MCF 10A (cell line): ENCODE results near the gene NKX2-1. TPM values are rescaled to one million over a fixed set of nuclear protein-coding genes. Genes with fewer than 3 reads are reported as not detected.

Source experiments
- BruUV-seq: library from RNA; stranded (reverse); fragments of 400-500 nt; replicated peaks from 2 replicates; lab custom pipeline; 2021; lab: Mats Ljungman, UMichigan
- CTCF ChIA-PET: fragments of 300-600 bp; sonication (Branson Sonifier 250); formaldehyde crosslinking; extraction: SDS; loops from one replicate; lab custom pipeline; 2021; ENCODE audit warnings: antibody characterized with exemption, inconsistent platforms; lab: Yijun Ruan, JAX
- POLR2A ChIA-PET: fragments of 300-600, 350-650 bp; sonication (Branson Sonifier 250); formaldehyde crosslinking; extraction: SDS; loops from one replicate; lab custom pipeline; 2020; ENCODE audit warnings: antibody characterized with exemption, inconsistent platforms; lab: Yijun Ruan, JAX
- DNase-seq: peaks from one replicate; pipeline ENCODE4 v3.0.0-alpha.2; 2018; ENCODE audit not compliant: unreplicated experiment
- H3K27ac Mint-ChIP-seq: one replicate; pipeline ENCODE4 v1.8.0; 2022; ENCODE audit warnings: mild to moderate bottlenecking, low read depth, mixed read lengths; ENCODE audit not compliant: unreplicated experiment
- H3K27me3 Mint-ChIP-seq: one replicate; pipeline ENCODE4 v1.8.0; 2022; ENCODE audit warnings: mixed read lengths; ENCODE audit not compliant: insufficient read depth, unreplicated experiment
- H3K36me3 Mint-ChIP-seq: one replicate; pipeline ENCODE4 v1.8.0; 2022; ENCODE audit warnings: mild to moderate bottlenecking, moderate library complexity, mixed read lengths; ENCODE audit not compliant: insufficient read depth, unreplicated experiment
- H3K4me1 Mint-ChIP-seq: one replicate; pipeline ENCODE4 v1.8.0; 2022; ENCODE audit warnings: mixed read lengths; ENCODE audit not compliant: insufficient read depth, unreplicated experiment
- H3K4me3 Mint-ChIP-seq: one replicate; pipeline ENCODE4 v1.8.0; 2022; ENCODE audit warnings: mild to moderate bottlenecking, moderate library complexity, mixed read lengths; ENCODE audit not compliant: unreplicated experiment
- H3K9me3 Mint-ChIP-seq: one replicate; pipeline ENCODE4 v1.8.0; 2022; ENCODE audit warnings: mixed read lengths; ENCODE audit not compliant: unreplicated experiment
- CTCF ChIP-seq: fragments of 200-600 bp; IDR thresholded peaks from one replicate; pipeline ENCODE4 v1.8.0; 2022; ENCODE audit warnings: antibody characterized with exemption, mild to moderate bottlenecking; ENCODE audit not compliant: unreplicated experiment
- intact Hi-C: fragments of 100-400 bp; cut with micrococcal nuclease; formaldehyde crosslinking; loops from 2 replicates; pipeline ENCODE4 v1.14.1; 2022
- total RNA-seq: library from RNA; stranded (reverse); gene quantifications from 2 replicates; pipeline ENCODE4 v1.2.3, GENCODE V29; 2022

The NKX2-1 gene
- total RNA-seq, 1 experiment from 2014 or later = not detected

- no peak for TF ChIP-seq CTCF
- Mint-ChIP-seq H3K27me3 (peaks cover 58% of the 10 kb centered on the region), H3K4me3 (no peak overlapping the region), H3K9me3 (no peaks in the 10 kb centered on the region), H3K36me3 (no peaks in the 10 kb centered on the region), H3K27ac (no peak overlapping the region), H3K4me1 (no peaks in the 10 kb centered on the region)
- intact Hi-C loops = no loop called here
- DNase-seq = no peak
- CTCF ChIA-PET = interaction anchor here (0.6 kb wide), 1 partner anchor 487 kb away, joined by 4 read pairs; no protein-coding TSS in a partner anchor
- no TSS peak for BruUV-seq
- POLR2A ChIA-PET = no interaction called here
Measured at GRCh38 chr14:36517242-36518030, 2.6 kb downstream of the NKX2-1 start.

- no peak for DNase-seq
- Mint-ChIP-seq H3K27ac (no peak overlapping the region), H3K4me1 (no peaks in the 10 kb centered on the region), H3K36me3 (no peaks in the 10 kb centered on the region), H3K9me3 (no peaks in the 10 kb centered on the region), H3K27me3 (peaks cover 58% of the 10 kb centered on the region), H3K4me3 (no peak overlapping the region)
- TF ChIP-seq CTCF = no peak
- intact Hi-C loops = no loop called here
- ChIA-PET POLR2A (no interaction called here), CTCF (interaction anchor here (0.9 to 1.2 kb wide), 4 partner anchors 9 to 633 kb away, joined by 3 to 5 read pairs (median 4); no protein-coding TSS in a partner anchor)
- no TSS peak for BruUV-seq
Measured at GRCh38 chr14:36516719-36517241, 3.3 kb downstream of the NKX2-1 start.

GRCh38 chr14:36515896-36516718, 3.9 kb downstream of the NKX2-1 start:
- Mint-ChIP-seq H3K27ac (no peak overlapping the region), H3K4me3 (no peak overlapping the region), H3K4me1 (no peaks in the 10 kb centered on the region), H3K9me3 (no peaks in the 10 kb centered on the region), H3K27me3 (peaks cover 61% of the 10 kb centered on the region), H3K36me3 (no peaks in the 10 kb centered on the region)
- no TSS peak for BruUV-seq
- DNase-seq = no peak
- ChIA-PET POLR2A (no interaction called here), CTCF (interaction anchor here (0.7 to 1.2 kb wide), 5 partner anchors 10 to 634 kb away, joined by 3 to 5 read pairs (median 3); no protein-coding TSS in a partner anchor)
- TF ChIP-seq CTCF = no peak
- intact Hi-C loops = no loop called here
